Stimulated activated CD8-positive, alpha-beta memory T cell treated with anti-CD3 and anti-CD28 coated beads, Interleukin-15, amount 100 ng/mL, for 4 hours (primary cell): ENCODE data around the gene NIBAN1.
A peak's percentile ranks its signal among the peaks of the same experiment; 100 is the strongest.
"Not testable (repeated sequence)": the region's sequence is repeated elsewhere in the genome, so short reads cannot be mapped to it uniquely, and the experiment has no call there.

Source experiments
- DNase-seq, 2 donors: peaks; one replicate each; pipeline ENCODE4 v3.0.0-alpha.2; 2020; ENCODE audit warnings: low read depth in 2 of 2

The NIBAN1 gene, protein sequence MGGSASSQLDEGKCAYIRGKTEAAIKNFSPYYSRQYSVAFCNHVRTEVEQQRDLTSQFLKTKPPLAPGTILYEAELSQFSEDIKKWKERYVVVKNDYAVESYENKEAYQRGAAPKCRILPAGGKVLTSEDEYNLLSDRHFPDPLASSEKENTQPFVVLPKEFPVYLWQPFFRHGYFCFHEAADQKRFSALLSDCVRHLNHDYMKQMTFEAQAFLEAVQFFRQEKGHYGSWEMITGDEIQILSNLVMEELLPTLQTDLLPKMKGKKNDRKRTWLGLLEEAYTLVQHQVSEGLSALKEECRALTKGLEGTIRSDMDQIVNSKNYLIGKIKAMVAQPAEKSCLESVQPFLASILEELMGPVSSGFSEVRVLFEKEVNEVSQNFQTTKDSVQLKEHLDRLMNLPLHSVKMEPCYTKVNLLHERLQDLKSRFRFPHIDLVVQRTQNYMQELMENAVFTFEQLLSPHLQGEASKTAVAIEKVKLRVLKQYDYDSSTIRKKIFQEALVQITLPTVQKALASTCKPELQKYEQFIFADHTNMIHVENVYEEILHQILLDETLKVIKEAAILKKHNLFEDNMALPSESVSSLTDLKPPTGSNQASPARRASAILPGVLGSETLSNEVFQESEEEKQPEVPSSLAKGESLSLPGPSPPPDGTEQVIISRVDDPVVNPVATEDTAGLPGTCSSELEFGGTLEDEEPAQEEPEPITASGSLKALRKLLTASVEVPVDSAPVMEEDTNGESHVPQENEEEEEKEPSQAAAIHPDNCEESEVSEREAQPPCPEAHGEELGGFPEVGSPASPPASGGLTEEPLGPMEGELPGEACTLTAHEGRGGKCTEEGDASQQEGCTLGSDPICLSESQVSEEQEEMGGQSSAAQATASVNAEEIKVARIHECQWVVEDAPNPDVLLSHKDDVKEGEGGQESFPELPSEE

GRCh38 chr1:184974056-184974836 is at the start of gene NIBAN1:
NIBAN1 (minus strand) TSS chr1:184974508; CDS start chr1:184974356, 152 bp downstream.
- DNase-seq = peak; percentile 33 to 48

DNA sequence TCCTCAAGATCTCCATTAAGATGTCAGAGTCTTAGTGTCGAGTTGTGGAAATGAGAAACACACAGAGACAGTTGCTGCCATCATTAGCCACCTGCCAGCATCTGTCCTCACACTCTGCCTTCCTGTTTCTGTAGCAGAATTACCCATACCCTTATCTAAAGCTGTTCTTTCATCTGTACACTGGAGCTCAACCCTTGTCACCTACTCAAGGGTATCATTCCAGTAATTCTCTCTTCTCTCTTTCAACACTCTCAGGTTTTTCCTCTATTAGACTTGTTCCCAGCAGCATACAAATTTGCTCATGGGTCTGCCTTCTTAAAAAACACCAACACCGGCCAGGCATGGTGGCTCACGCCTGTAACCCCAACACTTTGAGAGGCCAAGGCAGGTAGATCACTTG is 43.7 kb upstream of the NIBAN1 start:
- DNase-seq = no peak

DNA sequence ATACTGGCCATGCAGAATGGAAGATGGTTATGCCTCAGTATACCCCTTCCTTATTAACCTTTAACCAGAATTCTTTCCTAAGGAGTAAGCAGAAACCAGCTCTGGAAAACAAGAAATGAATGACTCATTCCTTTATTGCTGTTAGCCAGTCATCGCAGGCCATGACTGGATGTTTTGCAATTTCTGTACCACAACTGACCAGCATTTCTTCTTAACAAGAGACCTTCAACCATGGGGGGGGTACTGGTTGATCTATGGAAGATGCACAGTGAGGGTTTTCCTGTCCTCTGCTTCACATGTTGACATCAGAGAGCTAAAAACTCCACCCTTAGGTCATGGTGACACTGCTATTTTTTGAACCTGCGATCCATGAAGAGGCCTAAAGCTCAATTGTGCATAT is 43.0 kb upstream of the NIBAN1 start:
- DNase-seq = no peak

DNA sequence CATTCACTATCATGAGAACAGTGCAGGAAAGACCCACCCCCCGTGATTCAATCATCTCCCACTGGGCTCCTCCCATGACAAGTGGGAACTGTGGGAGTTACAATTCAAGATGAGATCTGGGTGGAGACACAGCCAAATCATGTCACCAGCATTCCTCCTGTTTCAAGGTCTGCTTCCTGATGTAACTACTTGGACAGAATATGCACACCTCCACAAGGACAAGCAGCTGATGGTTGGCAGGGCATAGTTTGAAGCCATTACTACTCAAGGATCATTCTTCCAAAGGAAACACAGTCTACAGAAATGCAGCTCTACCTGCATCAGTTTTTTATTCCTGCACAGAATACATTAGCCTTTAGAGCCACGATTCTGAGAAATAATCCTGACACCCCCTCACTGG is 42.6 kb upstream of the NIBAN1 start:
- no peak for DNase-seq

GRCh38 chr1:185015631-185016030 is 41.3 kb upstream of the NIBAN1 start:
- no peak for DNase-seq

GRCh38 chr1:185014941-185015340 is 40.6 kb upstream of the NIBAN1 start:
- no peak for DNase-seq

- DNase-seq = no peak
Measured at GRCh38 chr1:185010361-185010760, 36.1 kb upstream of the NIBAN1 start.

DNA sequence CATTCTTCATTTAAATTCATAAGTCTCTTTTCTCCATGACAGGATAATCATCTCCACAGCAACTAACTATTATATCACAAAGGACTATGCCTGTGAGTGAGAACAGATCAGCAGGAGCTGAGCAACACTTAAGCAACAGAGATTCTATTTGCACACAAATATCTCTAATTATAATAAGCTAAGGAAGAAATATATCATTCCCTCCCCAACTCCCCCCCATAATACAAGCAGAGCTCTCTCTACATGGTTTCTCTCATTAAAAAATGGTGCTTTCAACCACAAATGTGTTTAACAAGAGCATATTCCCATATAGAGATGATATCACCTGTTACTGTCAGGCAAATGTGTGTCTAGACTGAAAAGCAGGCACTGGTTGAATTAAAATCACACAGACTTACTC is 34.5 kb upstream of the NIBAN1 start:
- DNase-seq = no peak

- not testable (repeated sequence) for DNase-seq
Measured at GRCh38 chr1:185001312-185001880, 27.1 kb upstream of the NIBAN1 start.

DNA sequence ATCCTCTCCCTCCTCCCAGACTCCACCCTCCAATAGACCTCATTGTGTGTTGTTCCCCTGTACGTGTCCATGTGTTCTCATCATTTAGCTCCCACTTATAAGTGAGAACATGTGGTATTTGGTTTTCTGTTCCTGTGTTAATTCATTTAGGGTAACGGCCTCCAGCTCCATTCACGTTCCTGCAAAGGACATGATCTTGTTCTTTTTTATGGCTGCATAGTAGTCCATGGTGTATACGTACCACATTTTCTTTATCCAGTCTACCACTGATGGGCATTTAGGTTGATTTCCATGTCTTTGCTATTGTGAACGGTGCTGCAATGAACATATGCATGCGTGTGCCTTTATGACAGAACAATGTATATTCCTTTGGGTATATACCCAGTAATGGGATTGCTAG is 25.7 kb upstream of the NIBAN1 start:
- not testable (repeated sequence) for DNase-seq

DNA sequence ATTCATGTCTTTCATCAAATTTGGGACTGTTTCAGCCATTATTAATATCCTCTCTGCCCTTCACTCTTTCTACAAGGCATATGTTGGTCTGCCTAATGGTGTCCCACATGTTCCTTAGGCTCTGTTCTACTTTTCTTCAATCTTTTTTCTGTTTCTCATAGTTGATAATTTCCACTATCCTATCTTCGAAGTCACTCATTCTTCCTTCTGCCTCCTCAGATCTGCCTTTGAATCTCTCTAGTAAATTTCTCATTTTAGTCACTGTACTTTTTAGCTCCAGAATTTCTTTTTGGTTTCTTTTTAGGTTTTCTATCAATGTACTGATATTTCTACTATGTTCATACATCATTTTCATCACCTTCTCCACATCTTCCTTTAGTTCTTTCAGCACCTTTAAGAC is 20.0 kb upstream of the NIBAN1 start:
- no peak for DNase-seq

- no peak for DNase-seq
Measured at GRCh38 chr1:184992271-184992670, 18.0 kb upstream of the NIBAN1 start.

DNA sequence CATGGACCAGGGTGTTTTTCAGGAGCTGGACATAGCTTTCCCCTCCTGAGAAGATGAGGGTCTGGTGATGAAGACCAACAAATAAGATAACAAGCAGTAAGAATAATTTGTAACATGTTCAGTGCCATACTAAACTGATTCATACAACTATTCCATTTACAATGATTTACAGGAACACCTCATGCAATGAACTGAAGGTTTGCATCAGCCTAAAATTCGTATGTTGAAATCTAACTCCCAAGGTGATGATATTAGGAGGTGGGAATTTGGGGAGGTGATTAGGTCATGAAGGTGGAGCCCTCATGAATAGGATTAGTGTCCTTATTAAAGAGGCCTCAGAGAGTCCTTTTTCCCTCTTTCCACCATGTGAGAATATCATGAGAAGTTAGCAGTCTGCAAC is 15.9 kb upstream of the NIBAN1 start:
- no peak for DNase-seq

DNA sequence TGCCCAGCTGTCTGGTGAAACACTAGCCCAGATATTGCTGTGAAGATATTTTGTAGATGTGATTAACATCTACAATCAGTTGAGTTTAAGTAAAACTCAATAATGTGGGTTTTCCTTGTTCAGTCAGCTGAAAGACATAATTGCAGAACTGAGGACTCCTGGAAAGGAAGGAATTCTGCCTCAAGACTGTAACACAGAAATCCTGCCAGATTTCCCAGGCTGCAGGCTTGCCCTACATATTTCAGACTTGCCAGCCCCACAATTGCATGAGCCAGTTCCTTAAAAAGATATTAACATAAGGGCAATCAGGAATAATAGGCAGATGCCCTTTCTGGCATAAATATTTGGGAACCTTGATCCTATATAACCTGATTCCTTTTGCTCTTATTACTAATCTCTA is 14.2 kb upstream of the NIBAN1 start:
- DNase-seq = no peak

DNA sequence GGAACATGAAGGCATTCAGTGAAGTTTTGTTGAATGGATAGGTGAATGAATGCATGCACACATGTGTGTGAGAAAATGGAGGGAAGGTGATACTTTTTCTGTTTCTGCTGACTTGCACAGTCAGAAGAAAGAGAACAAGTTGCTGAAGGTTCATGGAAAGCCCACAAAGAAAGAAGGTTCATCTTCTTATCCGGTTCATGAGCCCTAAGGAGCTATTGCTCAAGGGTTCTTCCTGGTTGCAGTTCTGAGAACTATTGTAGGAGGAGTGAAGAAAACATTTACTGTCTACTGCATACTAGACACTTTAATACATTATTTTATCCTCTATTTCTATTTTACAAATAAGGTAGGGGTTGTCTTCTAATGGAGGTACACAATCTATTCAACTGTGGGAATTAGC is 13.4 kb upstream of the NIBAN1 start:
- no peak for DNase-seq

- no peak for DNase-seq
Measured at GRCh38 chr1:184986250-184986649, 11.9 kb upstream of the NIBAN1 start.

GRCh38 chr1:184982002-184982954 is 8.0 kb upstream of the NIBAN1 start:
- peak; percentile 42 to 57 for DNase-seq

- no peak for DNase-seq
Measured at GRCh38 chr1:184980726-184981125, 6.4 kb upstream of the NIBAN1 start.

GRCh38 chr1:184975208-184975870 is 1.0 kb upstream of the NIBAN1 start:
- no peak for DNase-seq

- DNase-seq = no peak
Measured at GRCh38 chr1:184974837-184975115, 468 bp upstream of the NIBAN1 start.
